Measurements from ENCODE around the gene SLC5A10.

GRCh38 chr17:19006698-19007097 lies 54.7 kb downstream of the SLC5A10 start:
- TF ChIP-seq CTCF (IDR thresholded peaks at IDR 0.05) (no peak), EP300 (IDR thresholded peaks at IDR 0.05) (no peak)
